OCI-LY1 (cell line): ENCODE data around the gene TPST1.

Experiments
- H2AFZ ChIP-seq: fragments of 200-600 bp; sonication (generic), shearing (Covaris generic); 2 replicates; pipeline ENCODE4 v1.6.0; 2014; ENCODE audit warnings: antibody characterized with exemption, mild to moderate bottlenecking, low read length
- H3F3A ChIP-seq: fragments of 200-600 bp; sonication (generic), shearing (Covaris generic); 2 replicates; pipeline ENCODE4 v1.6.0; 2014; ENCODE audit warnings: mild to moderate bottlenecking, antibody characterized with exemption, low read length, moderate library complexity; ENCODE audit not compliant: insufficient read depth
- H3K27ac ChIP-seq: fragments of 200-600 bp; sonication (generic); 2 replicates; pipeline ENCODE4 v1.5.1; 2014; ENCODE audit warnings: low read length, mixed run types, mild to moderate bottlenecking, low read depth; ENCODE audit not compliant: poor library complexity, severe bottlenecking
- H3K27me3 ChIP-seq: fragments of 200-600 bp; sonication (generic); 2 replicates; pipeline ENCODE4 v1.6.0; 2014; ENCODE audit warnings: antibody characterized with exemption, mild to moderate bottlenecking, low read length, moderate library complexity; ENCODE audit not compliant: insufficient read depth
- H3K36me3 ChIP-seq: fragments of 200-600 bp; sonication (generic); 2 replicates; pipeline ENCODE4 v1.6.1; 2014; ENCODE audit warnings: mild to moderate bottlenecking, antibody characterized with exemption, low read length, moderate library complexity, mixed read lengths; ENCODE audit not compliant: insufficient read depth
- H3K4me1 ChIP-seq: fragments of 200-600 bp; sonication (generic); 2 replicates; pipeline ENCODE4 v1.5.1; 2014; ENCODE audit warnings: mild to moderate bottlenecking, low read length, moderate library complexity; ENCODE audit not compliant: insufficient read depth, severe bottlenecking
- H3K4me2 ChIP-seq: fragments of 200-600 bp; sonication (generic), shearing (Covaris generic); 2 replicates; pipeline ENCODE4 v1.6.1; 2014; ENCODE audit warnings: low read length
- H3K4me3 ChIP-seq: fragments of 200-600 bp; sonication (generic); 2 replicates; pipeline ENCODE4 v1.5.1; 2014; ENCODE audit warnings: low read length, low read depth, mild to moderate bottlenecking, mixed read lengths; ENCODE audit not compliant: poor library complexity, severe bottlenecking
- H3K79me2 ChIP-seq: fragments of 200-600 bp; shearing (Covaris generic); 2 replicates; pipeline ENCODE4 v1.6.1; 2016; ENCODE audit warnings: mixed run types, low read length, mixed read lengths; ENCODE audit not compliant: insufficient read depth
- H3K9ac ChIP-seq: fragments of 200-600 bp; sonication (generic), shearing (Covaris generic); 2 replicates; pipeline ENCODE4 v1.6.1; 2014; ENCODE audit warnings: mild to moderate bottlenecking, low read length, mixed read lengths
- H3K9me2 ChIP-seq: fragments of 200-600 bp; sonication (generic), shearing (Covaris generic); 2 replicates; pipeline ENCODE4 v1.6.1; 2014; ENCODE audit warnings: low read depth, mild to moderate bottlenecking, low read length, mixed read lengths
- H3K9me3 ChIP-seq: fragments of 200-600 bp; shearing (Covaris generic); 2 replicates; pipeline ENCODE4 v1.6.1; 2014; ENCODE audit warnings: low read length, mixed read lengths
- H4K20me1 ChIP-seq: fragments of 200-600 bp; sonication (generic), shearing (Covaris generic); 2 replicates; pipeline ENCODE4 v1.6.0; 2016; ENCODE audit warnings: mild to moderate bottlenecking, low read length; ENCODE audit not compliant: insufficient read depth
- EZH2 ChIP-seq: fragments of 200-600 bp; sonication (generic), shearing (Covaris generic); IDR thresholded peaks from 2 replicates; pipeline ENCODE4 v1.8.0; 2017; ENCODE audit warnings: borderline replicate concordance, mixed run types, mild to moderate bottlenecking, antibody characterized with exemption, low read length, moderate library complexity, mixed read lengths
- TF ChIP-seq, protein P1 (sequence below): fragments of 200-600 bp; sonication (generic), shearing (Covaris generic); IDR thresholded peaks from 2 replicates; pipeline ENCODE4 v1.5.1; 2017; ENCODE audit warnings: mild to moderate bottlenecking, antibody characterized with exemption, low read length, moderate library complexity, mixed read lengths

The TPST1 gene

DNA sequence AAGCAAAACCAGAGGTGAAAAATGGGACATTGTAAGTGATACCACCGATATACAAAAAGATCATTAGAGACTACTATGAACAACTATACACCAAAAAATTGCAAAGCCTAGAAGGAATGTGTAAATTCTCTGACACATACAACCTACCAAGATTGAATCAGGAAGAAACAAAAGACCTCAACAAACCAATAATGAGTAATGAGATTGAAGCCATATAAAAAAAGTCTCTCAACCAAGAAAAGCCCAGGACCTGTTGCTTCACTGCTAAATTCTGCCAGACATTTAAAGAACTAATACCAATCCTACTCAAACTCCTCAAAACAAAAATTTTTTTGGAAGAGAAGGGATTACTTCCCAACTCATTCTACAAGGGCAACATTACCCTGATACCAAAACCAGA lies 134.0 kb downstream of the TPST1 start:
- H2AFZ ChIP-seq: no peak overlapping the region
- H3K4me2 ChIP-seq: no peak overlapping the region
- H3K9me2 ChIP-seq: no peaks in the 10 kb centered on the region
- no peak overlapping the region for H3K9ac ChIP-seq
- no peaks in the 10 kb centered on the region for H3F3A ChIP-seq
- no peak overlapping the region for H3K27ac ChIP-seq
- TF ChIP-seq, protein P1, sequence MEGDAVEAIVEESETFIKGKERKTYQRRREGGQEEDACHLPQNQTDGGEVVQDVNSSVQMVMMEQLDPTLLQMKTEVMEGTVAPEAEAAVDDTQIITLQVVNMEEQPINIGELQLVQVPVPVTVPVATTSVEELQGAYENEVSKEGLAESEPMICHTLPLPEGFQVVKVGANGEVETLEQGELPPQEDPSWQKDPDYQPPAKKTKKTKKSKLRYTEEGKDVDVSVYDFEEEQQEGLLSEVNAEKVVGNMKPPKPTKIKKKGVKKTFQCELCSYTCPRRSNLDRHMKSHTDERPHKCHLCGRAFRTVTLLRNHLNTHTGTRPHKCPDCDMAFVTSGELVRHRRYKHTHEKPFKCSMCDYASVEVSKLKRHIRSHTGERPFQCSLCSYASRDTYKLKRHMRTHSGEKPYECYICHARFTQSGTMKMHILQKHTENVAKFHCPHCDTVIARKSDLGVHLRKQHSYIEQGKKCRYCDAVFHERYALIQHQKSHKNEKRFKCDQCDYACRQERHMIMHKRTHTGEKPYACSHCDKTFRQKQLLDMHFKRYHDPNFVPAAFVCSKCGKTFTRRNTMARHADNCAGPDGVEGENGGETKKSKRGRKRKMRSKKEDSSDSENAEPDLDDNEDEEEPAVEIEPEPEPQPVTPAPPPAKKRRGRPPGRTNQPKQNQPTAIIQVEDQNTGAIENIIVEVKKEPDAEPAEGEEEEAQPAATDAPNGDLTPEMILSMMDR: no peak
- no peak for TF ChIP-seq EZH2
- no peaks in the 10 kb centered on the region for H3K79me2 ChIP-seq
- H4K20me1 ChIP-seq: no peaks in the 10 kb centered on the region
- H3K4me1 ChIP-seq: no peaks in the 10 kb centered on the region
- H3K9me3 ChIP-seq: peaks cover 8% of the 10 kb centered on the region; the same call in 1 of the 2 replicates
- no peaks in the 10 kb centered on the region for H3K27me3 ChIP-seq
- no peak overlapping the region for H3K4me3 ChIP-seq
- H3K36me3 ChIP-seq: no peaks in the 10 kb centered on the region

DNA sequence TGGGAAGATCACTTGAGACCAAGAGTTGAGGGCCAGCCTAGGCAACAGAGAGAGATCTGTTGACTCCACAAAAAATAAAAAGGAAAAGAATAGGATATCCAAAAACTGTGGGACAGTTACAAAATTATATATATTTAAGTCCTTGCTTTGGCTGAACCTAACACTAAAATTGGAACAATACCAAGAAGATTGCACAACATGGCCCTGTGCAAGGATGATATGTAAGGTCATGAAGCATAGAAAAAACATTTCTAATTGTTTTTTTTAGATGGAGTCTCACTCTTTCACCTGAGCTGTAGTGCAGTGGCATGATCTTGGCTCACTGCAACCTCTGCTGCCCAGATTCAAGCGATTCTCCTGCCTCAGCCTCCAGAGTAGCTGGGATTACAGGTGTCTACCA lies 139.0 kb downstream of the TPST1 start:
- Histone ChIP-seq H3F3A (no peaks in the 10 kb centered on the region), H3K27me3 (peaks cover 6% of the 10 kb centered on the region; the same call in 1 of the 2 replicates), H3K4me3 (no peak overlapping the region), H3K27ac (no peak overlapping the region), H3K79me2 (no peaks in the 10 kb centered on the region), H3K36me3 (no peaks in the 10 kb centered on the region), H3K4me2 (no peak overlapping the region), H3K9me2 (no peaks in the 10 kb centered on the region), H3K4me1 (no peaks in the 10 kb centered on the region), H4K20me1 (no peaks in the 10 kb centered on the region), H2AFZ (no peak overlapping the region), H3K9me3 (peaks cover 12% of the 10 kb centered on the region; the same call in 1 of the 2 replicates), H3K9ac (no peak overlapping the region)
- TF ChIP-seq EZH2: no peak
- TF ChIP-seq, protein P1: no peak

DNA sequence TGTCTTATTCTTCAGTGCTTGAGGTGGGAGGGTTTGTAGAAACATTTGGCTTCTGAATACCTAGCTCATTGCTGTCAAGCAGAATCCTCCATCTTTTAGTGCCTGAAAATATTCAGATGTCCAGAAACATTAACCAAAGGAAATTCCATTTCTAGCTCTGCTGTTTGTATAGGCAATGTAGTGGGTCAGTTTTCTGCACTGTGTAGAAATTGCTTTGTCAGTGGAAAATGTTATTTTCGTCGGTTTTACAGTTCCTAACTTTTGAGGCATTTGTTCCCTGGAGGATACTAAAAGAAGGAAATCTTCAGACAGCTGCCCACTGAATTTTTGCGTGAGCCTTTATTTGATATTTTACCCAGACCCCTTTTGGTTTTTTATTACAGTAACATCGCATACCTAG lies 143.4 kb downstream of the TPST1 start:
- Histone ChIP-seq H3K27ac (no peak overlapping the region), H2AFZ (no peak overlapping the region)
- TF ChIP-seq EZH2: no peak
- TF ChIP-seq, protein P1: no peak

More for the DNA sequence above, 143.4 kb downstream of the TPST1 start:
- Histone ChIP-seq H3K27me3 (peaks cover 6% of the 10 kb centered on the region; the same call in 1 of the 2 replicates), H3K4me2 (no peak overlapping the region), H3K36me3 (no peaks in the 10 kb centered on the region), H3K9me2 (no peaks in the 10 kb centered on the region), H3K9me3 (peaks cover 8% of the 10 kb centered on the region; the same call in 1 of the 2 replicates), H3K4me3 (no peak overlapping the region), H4K20me1 (no peaks in the 10 kb centered on the region), H3F3A (no peaks in the 10 kb centered on the region), H3K79me2 (no peaks in the 10 kb centered on the region), H3K4me1 (no peaks in the 10 kb centered on the region), H3K9ac (no peak overlapping the region)
